ENCODE results near the gene AMN.

GRCh38 chr14:102888748-102889147 lies 33.7 kb upstream of the AMN start:
- TF ChIP-seq POLR2A (IDR thresholded peaks at IDR 0.05; ENCODE audit: low read length) (no peak), GATA1 (IDR thresholded peaks at IDR 0.05; ENCODE audit: low read depth, low read length) (no peak)

Measured in erythroblast (primary cell).